Mammary microvascular endothelial cell (primary cell): Measurements from ENCODE around the gene RASAL1. TPM values are rescaled to one million over a fixed set of nuclear protein-coding genes. Genes with fewer than 3 reads are reported as not detected.

ENCODE experiments used
- total RNA-seq: library from RNA; depleted of rRNA; stranded (reverse); fragments of >200 nt; gene quantifications from 2 replicates; pipeline ENCODE4 v1.2.3, GENCODE V29; 2015

RASAL1 gene, protein sequence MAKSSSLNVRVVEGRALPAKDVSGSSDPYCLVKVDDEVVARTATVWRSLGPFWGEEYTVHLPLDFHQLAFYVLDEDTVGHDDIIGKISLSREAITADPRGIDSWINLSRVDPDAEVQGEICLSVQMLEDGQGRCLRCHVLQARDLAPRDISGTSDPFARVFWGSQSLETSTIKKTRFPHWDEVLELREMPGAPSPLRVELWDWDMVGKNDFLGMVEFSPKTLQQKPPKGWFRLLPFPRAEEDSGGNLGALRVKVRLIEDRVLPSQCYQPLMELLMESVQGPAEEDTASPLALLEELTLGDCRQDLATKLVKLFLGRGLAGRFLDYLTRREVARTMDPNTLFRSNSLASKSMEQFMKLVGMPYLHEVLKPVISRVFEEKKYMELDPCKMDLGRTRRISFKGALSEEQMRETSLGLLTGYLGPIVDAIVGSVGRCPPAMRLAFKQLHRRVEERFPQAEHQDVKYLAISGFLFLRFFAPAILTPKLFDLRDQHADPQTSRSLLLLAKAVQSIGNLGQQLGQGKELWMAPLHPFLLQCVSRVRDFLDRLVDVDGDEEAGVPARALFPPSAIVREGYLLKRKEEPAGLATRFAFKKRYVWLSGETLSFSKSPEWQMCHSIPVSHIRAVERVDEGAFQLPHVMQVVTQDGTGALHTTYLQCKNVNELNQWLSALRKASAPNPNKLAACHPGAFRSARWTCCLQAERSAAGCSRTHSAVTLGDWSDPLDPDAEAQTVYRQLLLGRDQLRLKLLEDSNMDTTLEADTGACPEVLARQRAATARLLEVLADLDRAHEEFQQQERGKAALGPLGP
- total RNA-seq, result not detected in 2 replicates

DNA sequence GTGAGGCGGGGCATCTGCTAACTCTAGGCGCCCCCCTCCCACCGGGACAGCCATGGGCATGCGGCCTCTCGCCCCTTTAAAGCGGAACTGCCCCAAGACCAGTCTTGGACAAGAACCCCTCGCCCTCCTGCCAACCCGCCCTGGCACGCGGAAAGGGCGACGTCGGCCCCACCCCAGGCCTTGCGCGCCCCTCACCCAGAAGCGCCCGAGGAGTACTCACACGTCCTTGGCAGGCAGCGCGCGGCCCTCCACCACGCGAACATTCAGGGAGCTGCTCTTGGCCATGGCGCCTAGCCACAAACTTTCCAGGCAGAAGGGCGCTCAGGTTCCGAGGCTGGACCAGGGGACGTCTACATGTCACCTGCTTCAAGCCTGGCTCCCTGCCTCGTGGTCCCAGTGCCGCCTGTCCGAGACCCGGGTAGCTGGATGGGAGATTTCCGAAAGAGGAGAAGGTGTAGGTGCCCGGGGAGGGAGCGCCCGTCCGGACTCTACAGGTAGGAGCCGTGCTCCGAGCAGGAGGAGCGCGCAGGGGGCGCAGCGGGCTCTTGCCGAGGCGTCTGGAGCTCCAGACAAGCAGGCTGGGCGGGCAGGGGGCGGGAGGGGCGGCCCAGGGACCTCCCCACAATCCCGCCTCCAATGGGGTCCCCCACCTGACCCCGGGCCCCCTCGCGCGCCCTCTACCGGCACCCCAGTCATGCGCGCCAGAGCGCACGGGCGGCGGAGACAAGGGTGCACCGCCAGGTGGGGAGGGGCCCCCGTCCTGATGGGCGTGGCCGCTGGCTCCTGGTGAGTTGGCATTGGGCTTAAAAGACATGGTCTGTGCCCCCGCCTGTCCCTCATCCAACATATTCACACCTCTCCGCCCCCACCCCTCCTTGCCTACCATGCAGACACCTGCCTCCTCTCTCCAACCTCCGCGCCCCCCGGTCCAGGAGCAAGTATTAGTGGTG, at the start of gene RASAL1:
RASAL1 (minus strand) TSS at position 584 of the 950 bp plus-strand sequence; CDS start at position 285, 299 bp downstream.

DNA sequence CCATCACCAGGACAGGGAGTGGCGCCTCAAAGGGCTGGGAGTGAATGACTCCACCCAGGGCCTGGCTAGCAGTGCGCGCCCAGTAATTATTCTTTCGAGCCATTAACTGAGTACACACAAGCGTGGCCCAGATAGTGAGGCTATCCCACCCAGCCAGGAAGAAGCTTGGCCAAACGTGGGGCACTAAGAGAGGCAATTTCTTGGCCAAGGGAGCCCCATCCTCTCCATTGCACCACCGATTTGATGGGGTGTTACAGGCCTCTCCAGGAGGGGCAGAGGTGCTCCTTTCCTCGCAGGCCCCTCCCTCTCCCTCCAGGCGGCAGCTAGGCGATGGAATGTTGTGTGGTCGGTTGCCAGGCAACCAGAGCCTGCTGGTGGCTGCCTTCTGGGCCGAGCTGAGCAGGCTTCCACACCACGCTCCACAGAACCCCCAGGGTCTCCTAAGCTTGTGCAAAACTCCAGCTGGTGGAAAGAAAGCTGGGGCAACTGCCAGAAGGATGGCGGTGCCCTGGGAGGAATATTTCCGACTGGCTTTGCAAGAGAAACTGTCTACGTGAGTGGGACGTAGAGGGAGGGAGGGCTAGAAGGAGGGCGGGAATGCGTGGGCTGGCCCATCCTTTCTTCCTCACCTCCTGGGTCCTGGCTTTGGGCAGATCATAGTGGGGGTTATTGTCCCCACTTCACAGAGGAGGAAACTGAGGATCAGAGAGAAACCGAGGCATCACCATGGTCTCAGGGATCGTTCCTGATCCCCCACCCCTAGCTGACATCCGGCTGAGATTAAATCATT, 14.0 kb upstream of the RASAL1 start, which contains the start of gene CFAP73:
CFAP73 (plus strand) TSS at position 364 of the 790 bp plus-strand sequence; CDS start at position 498, 134 bp downstream.

DNA sequence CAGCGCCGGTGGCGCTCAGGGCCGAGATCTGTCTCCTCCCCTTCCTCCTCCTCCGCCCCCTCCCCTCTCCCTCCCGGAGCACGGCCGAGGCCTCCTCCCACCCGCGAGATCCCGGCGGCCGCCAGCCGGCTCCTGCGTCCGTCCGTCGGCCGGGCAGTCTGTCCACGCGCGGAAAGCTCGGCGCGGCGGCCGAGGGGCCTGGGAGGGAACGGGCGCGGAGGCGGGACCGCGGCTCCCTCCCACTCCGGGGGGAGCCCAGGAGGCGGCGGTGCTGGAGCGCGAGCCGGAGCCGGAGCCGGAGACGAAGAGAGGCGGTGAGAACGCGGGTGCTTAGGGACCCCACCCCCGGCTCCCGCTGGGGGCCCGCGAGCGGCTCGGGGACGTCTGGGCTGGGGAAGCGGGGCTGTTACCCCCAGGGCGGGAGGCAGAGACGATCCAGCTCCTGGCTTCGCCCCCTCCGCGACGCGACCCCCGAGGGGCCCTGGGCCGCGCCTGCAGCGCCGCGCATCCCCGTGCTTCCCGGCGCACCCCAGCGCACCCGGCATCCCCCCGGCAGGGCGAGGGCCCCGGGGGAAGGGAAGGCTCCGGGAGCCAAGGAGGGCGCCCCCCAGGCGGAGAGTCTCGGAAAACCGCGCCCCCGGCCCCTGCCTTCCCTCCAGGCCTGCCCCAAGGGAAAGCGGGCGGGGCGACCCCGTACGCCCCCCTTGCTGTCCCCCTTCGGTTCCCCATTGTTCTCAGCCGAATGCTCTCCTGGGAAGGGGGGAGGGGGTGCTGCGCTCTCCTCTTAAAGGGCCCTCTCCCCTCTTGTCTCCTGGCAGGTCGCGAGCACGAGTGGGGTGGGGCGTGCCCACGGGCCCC, 78.7 kb downstream of the RASAL1 start, which contains the start of gene DTX1:
DTX1 (plus strand) TSS at position 100 of the 858 bp plus-strand sequence. CDS start 1,463 bp downstream, outside the sequence.

Other genes starting within 250 kb of the RASAL1 start
- 46.4 and 51.1 TPM in 2 replicates for gene OAS1, start 228.8 kb downstream of the RASAL1 start, total RNA-seq
- gene OAS3, start 197.3 kb downstream of the RASAL1 start, total RNA-seq, result 94.5 and 102 TPM in 2 replicates
- 88.9 and 101 TPM in 2 replicates for gene OAS2, start 157.2 kb downstream of the RASAL1 start, total RNA-seq
- not detected in 2 replicates for gene DTX1, start 79.0 kb downstream of the RASAL1 start, total RNA-seq
- gene CFAP73, start 14.0 kb upstream of the RASAL1 start, total RNA-seq, result not detected in 2 replicates
- gene DDX54, start 49.7 kb upstream of the RASAL1 start, total RNA-seq, result 83.5 and 87.7 TPM in 2 replicates
- 32.9 and 48.1 TPM in 2 replicates for gene RITA1, start 50.0 kb upstream of the RASAL1 start, total RNA-seq
- 7.3 and 14.1 TPM in 2 replicates for gene TPCN1, start 85.7 kb upstream of the RASAL1 start, total RNA-seq
- 37.6 and 45.6 TPM in 2 replicates for gene SLC8B1, start 199.3 kb upstream of the RASAL1 start, total RNA-seq
- gene PLBD2, start 222.8 kb upstream of the RASAL1 start, total RNA-seq, result 28.2 and 35.5 TPM in 2 replicates